Natural killer cell treated with Interleukin-12 subunit alpha and Interleukin-12 subunit beta and Interleukin-15 and Interleukin-18, amount 100 ng/mL, for 72 hours (primary cell): Measurements from ENCODE around the gene C2CD4A. TPM values are rescaled to one million over a fixed set of nuclear protein-coding genes. Genes with fewer than 3 reads are reported as not detected.

Source experiments
- ATAC-seq, 2 donors: fragments of 150-1000 bp; cut with Tn5 transposase in 1 of 2; sonication (Bioruptor Pico), chemical (Tn5 transposase) in 1 of 2; 2 replicates each; pipeline ENCODE4 v1.10.0; 2021
- DNase-seq: peaks from one replicate; pipeline ENCODE4 v3.0.0; 2022; ENCODE audit warnings: low spot score
- H3K27ac Mint-ChIP-seq, 2 donors: 1 replicate in 1 of 2; 2 replicates in 1 of 2; pipeline ENCODE4 v1.8.0; 2022; ENCODE audit warnings: mixed read lengths in 2 of 2, mild to moderate bottlenecking in 1 of 2, moderate library complexity in 1 of 2
- H3K27me3 Mint-ChIP-seq, 2 donors: 1 replicate in 1 of 2; 2 replicates in 1 of 2; pipeline ENCODE4 v1.8.0; 2022; ENCODE audit warnings: mixed read lengths in 2 of 2
- H3K36me3 Mint-ChIP-seq: one replicate; pipeline ENCODE4 v1.8.0; 2022; ENCODE audit warnings: mixed read lengths
- H3K4me1 Mint-ChIP-seq, 2 donors: 1 replicate in 1 of 2; 2 replicates in 1 of 2; pipeline ENCODE4 v1.8.0; 2022; ENCODE audit warnings: low read depth in 2 of 2, mixed read lengths in 2 of 2, mild to moderate bottlenecking in 1 of 2
- H3K4me3 Mint-ChIP-seq: one replicate; pipeline ENCODE4 v1.8.0; 2022; ENCODE audit warnings: mixed read lengths
- H3K9me3 Mint-ChIP-seq: 2 replicates; pipeline ENCODE4 v1.8.0; 2022; ENCODE audit warnings: mixed read lengths
- total RNA-seq, 2 donors: library from RNA; stranded (reverse); gene quantifications; one replicate each; pipeline ENCODE4 v1.2.3, GENCODE V29; 2022

C2CD4A gene
- total RNA-seq, 2 donors from 2014 or later, result not detected

DNA sequence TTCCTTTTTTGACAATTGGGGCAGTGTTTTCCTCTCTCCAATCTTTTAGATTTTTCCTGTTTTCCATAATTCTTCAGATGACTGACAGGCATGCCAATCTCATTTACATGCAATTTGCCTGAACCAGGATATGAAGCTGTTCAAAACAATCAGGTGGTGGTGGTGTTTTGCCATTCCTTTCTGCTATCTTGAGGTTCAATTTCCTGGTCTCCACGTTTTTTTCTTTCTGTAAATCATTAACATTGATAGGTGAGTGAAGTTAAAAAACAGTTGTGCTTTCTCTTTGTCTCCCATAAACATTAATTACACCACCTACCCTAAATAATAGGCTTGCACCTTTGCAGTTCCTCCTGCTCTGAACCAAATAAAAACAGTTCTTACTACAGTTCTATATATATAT, 49.1 kb downstream of the C2CD4A start:
- no peaks in the 10 kb centered on the region for H3K9me3 Mint-ChIP-seq
- H3K27me3 Mint-ChIP-seq, result peaks cover 21 to 34% of the 10 kb centered on the region in 2 donors
- ATAC-seq, result no peak
- peaks cover 6 to 16% of the 10 kb centered on the region in 2 donors for H3K4me1 Mint-ChIP-seq
- H3K4me3 Mint-ChIP-seq, result no peak overlapping the region
- DNase-seq, result no peak
- no peak overlapping the region for H3K27ac Mint-ChIP-seq
- no peaks in the 10 kb centered on the region for H3K36me3 Mint-ChIP-seq

DNA sequence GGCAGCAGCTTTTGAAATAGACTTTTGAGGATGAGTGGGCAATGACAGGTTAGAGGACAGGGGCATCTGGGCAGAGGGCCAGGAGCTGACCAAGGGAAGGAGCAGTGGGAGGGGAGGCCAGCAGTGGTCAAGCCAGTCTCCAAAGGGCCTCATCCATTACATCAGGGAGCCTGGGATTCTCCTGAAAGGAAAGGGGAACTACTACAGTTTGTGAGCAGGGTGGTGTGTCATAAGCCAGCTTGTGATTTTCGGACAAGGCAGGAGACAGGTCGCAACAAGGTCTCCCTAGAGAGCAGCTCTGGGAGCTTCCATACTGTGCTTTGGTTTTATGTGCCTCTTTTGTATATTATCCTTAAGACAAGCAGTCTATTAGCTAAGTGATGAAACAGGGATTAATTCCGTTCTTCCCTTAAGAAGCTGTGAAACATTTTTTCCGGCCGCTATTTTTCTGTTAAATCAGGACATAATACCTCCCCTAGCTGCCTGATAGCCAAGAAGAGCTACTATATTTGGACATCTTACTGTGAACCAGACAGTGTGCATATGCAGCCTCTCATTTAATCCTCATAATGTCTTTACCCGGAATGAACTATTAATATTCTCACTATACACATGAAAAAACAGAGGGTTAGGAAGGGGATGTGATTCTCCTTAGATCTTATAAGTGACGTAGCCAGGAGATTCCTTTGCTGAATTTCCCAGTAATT, 51.9 kb downstream of the C2CD4A start:
- ATAC-seq (no peak), DNase-seq (no peak)
- Mint-ChIP-seq H3K36me3 (no peaks in the 10 kb centered on the region), H3K27me3 (peaks cover 9 to 17% of the 10 kb centered on the region in 2 donors), H3K9me3 (no peaks in the 10 kb centered on the region), H3K4me1 (peaks cover 11 to 18% of the 10 kb centered on the region in 2 donors), H3K27ac (peak overlapping the region in 1 of 2 donors; percentile 64), H3K4me3 (peak overlapping the region; percentile 49)

DNA sequence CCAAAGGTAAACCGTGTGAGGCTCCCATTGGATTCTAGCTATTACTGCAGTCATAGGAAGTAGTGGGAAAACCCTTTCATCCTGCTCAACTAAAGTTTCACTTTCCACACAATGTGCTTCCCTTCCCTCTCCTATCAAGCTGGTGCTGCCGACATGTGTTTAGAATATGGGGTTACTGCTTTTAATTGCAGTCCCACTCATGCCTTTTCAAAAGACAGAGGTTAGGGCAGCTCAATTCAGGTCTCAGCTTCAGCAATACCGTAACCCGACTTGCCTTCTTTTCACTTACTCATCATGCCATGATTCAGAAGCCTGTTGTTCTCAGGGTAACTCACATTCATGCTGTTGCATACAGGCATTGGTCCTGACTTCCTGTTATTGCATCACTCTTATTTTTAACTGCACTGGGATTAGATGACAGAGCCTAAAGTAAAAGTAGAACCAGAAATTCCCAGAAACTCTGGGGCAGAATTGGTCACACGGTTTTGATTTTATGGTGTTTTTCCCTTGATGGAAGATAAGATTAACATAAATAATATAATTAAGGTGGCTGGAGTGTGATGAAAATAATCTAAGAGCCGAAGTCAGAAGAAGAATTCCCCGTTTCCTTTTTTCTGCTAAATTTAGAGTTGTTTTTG, 52.6 kb downstream of the C2CD4A start:
- Mint-ChIP-seq H3K9me3 (no peaks in the 10 kb centered on the region), H3K4me1 (peaks cover 11 to 21% of the 10 kb centered on the region in 2 donors), H3K27ac (peak overlapping the region; percentile 25 to 64), H3K36me3 (no peaks in the 10 kb centered on the region), H3K27me3 (peaks cover 9 to 16% of the 10 kb centered on the region in 2 donors), H3K4me3 (peak overlapping the region; percentile 49)
- ATAC-seq (peak; percentile 90 to 91), DNase-seq (no peak)

DNA sequence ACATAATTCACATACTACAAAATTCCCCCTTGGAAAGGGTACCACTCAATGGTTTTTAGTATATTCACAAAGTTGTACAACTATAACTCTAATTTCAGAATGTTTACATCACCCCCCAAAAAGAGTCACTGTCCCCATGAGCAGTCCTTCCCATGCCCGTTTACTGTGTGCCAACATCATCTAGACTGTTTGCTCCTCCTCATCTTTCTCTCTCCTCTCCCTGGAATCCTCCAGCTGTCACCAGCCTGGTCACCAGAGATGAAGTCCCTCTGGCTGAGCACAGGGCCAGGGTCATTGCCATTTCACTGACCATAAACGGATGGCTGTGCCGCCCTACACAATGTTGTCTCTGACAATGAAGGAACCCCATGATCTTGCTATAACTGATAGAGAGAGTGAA, 53.1 kb downstream of the C2CD4A start:
- H3K4me1 Mint-ChIP-seq, result peaks cover 16 to 26% of the 10 kb centered on the region in 2 donors
- ATAC-seq, result no peak
- no peaks in the 10 kb centered on the region for H3K36me3 Mint-ChIP-seq
- peaks cover 9 to 11% of the 10 kb centered on the region in 2 donors for H3K27me3 Mint-ChIP-seq
- no peak for DNase-seq
- peak overlapping the region; percentile 36 for H3K4me3 Mint-ChIP-seq
- no peaks in the 10 kb centered on the region for H3K9me3 Mint-ChIP-seq
- peak overlapping the region; percentile 25 to 64 for H3K27ac Mint-ChIP-seq

Other genes with a start within 250 kb of the C2CD4A start
- 10 to 100 TPM; 92.0 to 93.0 TPM for gene VPS13C, start 6.5 kb upstream of the C2CD4A start, total RNA-seq
- not detected for gene C2CD4B, start 98.3 kb downstream of the C2CD4A start, total RNA-seq